GM12892 (cell line): ENCODE measurements around the gene ARHGEF4.

Source experiments
- DNase-seq: peaks from one replicate; pipeline ENCODE4 v3.0.0; 2011; ENCODE audit not compliant: insufficient read length
- FAIRE-seq: peaks from 2 replicates; lab custom pipeline; 2011; peaks lifted over from hg19 to GRCh38; lab: Jason Lieb, UNC
- POLR2A ChIP-seq: IDR thresholded peaks from 2 replicates; pipeline ENCODE4 v1.6.1; 2011; ENCODE audit warnings: low read depth, low read length, control low read depth
- POLR2AphosphoS5 ChIP-seq: IDR thresholded peaks from 2 replicates; pipeline ENCODE4 v1.6.1; 2011; ENCODE audit warnings: low read depth, low read length, control low read depth
- TAF1 ChIP-seq: IDR thresholded peaks from 2 replicates; pipeline ENCODE4 v1.6.1; 2011; ENCODE audit warnings: low read depth, mild to moderate bottlenecking, control low read depth, low read length, borderline replicate concordance

ARHGEF4 gene

GRCh38 chr2:130871843-130872740 lies 35.4 kb downstream of the ARHGEF4 start:
- DNase-seq (no peak), FAIRE-seq (no peak)
- no peak for TF ChIP-seq POLR2A
- TF ChIP-seq TAF1 = no peak
- no peak for TF ChIP-seq POLR2AphosphoS5

DNA sequence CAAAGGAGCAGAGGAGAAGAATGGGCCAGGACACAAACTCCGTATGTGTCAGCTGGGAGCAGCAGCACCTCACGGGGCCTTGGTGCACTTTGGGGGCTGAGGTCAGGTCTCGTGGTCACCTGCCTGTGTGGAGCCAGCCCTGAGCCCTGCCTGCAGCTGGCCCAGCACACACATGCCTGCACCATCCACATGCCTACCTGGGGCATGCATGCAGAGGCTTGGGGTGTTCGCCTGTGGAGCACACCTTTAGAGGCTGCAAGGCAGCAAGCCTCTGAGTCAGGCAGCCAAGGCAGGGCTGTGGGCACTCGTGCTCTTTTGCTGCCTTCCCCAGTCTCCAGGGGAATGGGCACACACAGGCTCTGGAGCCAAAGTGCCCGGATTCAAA lies 36.0 kb downstream of the ARHGEF4 start:
- TF ChIP-seq POLR2A = no peak
- TF ChIP-seq POLR2AphosphoS5 = no peak
- no peak for TF ChIP-seq TAF1
- DNase-seq (no peak), FAIRE-seq (no peak)

DNA sequence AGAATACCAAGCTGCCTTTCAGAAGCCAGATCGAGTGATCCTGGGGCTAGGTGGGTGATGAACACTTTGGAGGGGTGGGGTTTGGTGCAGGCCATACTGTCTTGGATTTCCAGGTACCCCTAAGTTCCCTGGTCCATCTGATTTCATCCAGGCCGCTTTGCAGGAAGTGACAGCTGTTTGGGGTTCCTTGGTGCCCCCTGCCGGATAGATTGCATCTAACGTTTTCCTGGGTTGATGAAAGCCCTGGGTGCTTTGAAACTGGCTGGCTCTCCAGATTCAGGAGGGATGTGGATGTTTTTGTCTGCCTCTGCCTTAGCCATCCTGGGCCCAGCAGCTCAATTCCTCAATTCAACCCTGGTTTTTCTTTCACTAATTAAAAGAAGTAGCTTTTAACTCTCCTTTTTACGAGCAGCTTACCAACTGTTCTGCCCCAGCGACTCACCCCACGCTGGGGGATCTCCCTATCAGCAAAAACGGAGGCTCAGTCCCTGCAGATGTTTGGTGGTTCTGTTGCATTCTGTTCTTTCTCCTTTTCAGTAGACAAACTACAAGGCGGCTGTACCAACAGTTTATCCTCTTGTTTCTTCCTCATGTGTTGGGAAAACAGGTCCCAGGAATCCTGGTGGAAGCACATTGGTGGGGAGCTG lies 37.1 kb downstream of the ARHGEF4 start:
- DNase-seq = peak; percentile 52
- FAIRE-seq = peak; percentile 83
- TF ChIP-seq POLR2A (no peak), POLR2AphosphoS5 (no peak), TAF1 (no peak)

DNA sequence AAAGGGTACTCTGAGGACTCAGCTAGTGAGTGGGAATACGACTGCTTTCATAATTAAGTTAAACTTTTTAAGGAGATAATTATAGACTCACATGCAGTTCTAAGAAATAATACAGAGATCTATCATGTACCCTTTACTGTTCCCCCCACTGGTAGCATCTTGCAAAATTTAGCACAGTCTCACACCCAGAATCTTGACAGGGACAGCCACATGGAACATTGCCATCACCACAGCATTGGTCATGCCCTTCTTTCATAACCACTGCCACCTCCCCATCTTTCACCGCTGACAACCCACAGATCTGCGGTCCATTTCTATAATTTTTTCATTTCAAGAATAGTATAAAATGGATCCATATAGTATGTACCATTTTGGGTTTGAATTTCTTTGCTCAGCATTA lies 37.8 kb downstream of the ARHGEF4 start:
- DNase-seq = no peak
- no peak for FAIRE-seq
- TF ChIP-seq TAF1 = no peak
- TF ChIP-seq POLR2A = no peak
- TF ChIP-seq POLR2AphosphoS5 = no peak

- FAIRE-seq (no peak), DNase-seq (no peak)
Measured at GRCh38 chr2:130875935-130876334, 39.2 kb downstream of the ARHGEF4 start.

DNA sequence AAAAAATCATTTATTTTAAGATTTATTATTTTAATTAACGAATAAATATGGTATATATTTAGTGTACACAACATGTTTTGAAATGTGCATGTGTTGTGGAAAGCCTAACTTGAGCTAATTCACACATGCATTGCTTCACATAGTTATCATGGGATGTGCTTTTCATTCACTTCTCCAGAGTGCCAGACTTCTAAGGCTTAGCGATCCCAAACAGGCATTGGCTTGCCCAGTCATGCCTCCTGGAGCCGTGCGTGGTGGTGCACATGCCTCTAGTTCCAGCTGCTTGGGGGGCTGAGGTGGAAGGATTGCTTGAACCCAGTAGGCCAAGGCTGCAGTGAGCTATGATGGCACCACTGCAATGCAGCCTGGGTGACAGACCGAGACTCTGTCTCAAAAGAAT lies 40.5 kb downstream of the ARHGEF4 start:
- FAIRE-seq (no peak), DNase-seq (no peak)
- TF ChIP-seq POLR2A (no peak), TAF1 (no peak), POLR2AphosphoS5 (no peak)

More at GRCh38 chr2:130875935-130876334, 39.2 kb downstream of the ARHGEF4 start:
- TF ChIP-seq TAF1 = no peak
- TF ChIP-seq POLR2A = no peak
- TF ChIP-seq POLR2AphosphoS5 = no peak

DNA sequence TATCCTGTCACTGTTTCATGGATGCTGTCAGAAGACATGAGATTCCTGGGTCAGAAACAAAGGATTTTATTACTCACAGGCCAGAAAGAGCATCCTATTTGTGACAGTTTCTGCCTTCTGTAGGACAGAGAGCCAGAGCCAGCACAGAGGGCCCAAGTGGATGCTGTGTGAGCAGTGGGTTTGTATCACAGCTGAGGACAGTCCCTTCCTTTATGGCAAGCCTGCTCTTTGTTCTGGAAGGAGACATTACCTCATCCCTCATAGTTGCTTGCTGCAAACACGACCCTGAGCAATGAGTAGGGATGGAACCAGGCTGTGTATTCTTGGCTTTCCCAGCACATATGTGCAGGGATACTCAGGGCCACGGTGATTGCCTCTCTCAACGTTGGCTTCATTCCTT lies 41.6 kb downstream of the ARHGEF4 start:
- no peak for FAIRE-seq
- DNase-seq = no peak
- TF ChIP-seq TAF1 (no peak), POLR2A (no peak), POLR2AphosphoS5 (no peak)

DNA sequence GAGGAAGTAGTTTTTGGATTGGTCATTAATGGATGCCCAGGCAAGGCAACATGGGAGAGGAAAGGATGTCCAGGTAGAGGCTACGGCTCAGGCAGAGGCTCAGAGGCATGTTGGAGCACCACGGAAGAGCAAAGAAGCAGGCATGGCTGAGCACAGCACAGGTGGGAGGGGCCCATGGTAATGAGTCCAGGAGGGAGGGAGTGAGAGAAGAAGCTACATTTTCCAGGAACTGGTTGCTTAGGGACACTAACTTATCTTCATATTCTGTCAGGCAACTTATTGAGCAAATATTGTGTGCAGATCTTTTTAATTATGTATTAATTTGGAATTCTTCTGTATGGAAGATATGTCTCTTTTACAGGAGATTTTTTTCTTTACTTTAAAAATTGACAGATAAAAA lies 42.2 kb downstream of the ARHGEF4 start:
- FAIRE-seq = no peak
- TF ChIP-seq POLR2A (no peak), POLR2AphosphoS5 (no peak), TAF1 (no peak)
- DNase-seq = no peak

DNA sequence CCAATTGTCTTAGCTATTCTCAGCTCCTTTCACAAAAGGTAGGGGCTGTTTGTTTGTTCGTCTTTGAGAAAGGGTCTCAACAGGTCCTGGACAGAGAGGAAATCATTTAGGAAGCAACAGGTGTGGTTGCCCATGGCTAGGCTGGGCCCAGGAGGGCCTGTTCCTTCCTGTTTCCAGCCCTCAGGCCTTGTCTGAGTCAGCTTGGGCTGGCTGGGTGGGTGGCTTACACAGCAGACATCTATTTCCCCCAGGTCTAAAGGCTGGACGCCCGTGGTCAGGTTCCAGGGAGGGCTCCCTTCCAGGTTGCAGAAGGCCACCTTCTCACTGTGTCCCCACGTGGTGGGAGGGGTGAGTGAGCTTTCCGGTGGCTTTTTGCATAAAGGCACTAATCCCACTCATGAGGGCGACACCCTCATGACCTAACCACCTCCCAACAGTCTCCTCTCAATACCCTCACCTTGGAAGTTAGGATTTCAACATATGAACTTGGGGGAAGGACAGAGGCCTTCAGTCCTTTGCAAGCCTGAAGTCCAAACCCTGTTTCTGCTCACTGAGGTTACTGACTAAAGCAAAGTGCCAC lies 45.5 kb downstream of the ARHGEF4 start:
- FAIRE-seq (no peak), DNase-seq (no peak)
- no peak for TF ChIP-seq POLR2AphosphoS5
- TF ChIP-seq TAF1 = no peak
- no peak for TF ChIP-seq POLR2A

DNA sequence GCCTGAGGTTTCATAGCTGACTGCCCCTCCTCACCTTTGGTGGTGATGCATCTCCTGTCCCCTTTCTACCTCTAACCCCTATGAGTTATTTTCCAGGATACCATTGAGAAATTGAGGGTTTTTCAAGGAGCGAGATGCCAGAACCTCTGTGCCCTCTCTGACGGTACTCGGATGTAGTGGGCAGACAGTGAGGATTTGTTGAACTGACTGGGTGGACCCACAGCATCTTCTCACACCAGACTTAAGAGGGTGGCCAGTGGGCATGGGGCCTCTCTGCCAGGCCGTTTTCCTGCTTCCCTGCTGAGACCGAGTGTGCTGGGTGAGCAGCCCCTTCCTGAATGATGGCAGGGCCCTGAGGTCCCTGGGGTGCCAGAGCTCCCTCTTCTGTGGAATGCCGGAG lies 46.3 kb downstream of the ARHGEF4 start:
- FAIRE-seq = no peak
- no peak for DNase-seq
- TF ChIP-seq POLR2AphosphoS5 (no peak), POLR2A (no peak), TAF1 (no peak)

DNA sequence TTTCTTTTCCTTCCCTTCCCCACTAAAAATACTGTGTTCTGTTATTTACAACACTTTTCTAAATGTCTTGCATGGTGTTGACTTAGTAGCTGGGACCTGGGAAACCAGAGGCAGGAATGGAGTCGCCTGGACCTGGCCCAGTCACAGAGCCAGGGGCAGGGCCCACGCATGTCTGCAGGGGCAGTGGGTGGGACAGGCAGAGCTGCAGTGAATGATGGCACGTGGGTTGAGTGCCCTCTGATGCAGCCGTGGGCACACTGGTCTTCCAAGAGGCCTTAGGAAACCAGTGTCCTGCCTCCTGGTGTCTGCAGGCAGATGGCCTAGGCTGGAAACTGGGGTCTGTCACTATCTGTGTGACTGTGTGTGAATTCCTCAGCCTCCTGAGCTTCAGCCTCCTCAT lies 46.8 kb downstream of the ARHGEF4 start:
- TF ChIP-seq POLR2AphosphoS5 (no peak), POLR2A (no peak), TAF1 (no peak)

More for the DNA sequence above, 46.8 kb downstream of the ARHGEF4 start:
- DNase-seq (no peak), FAIRE-seq (no peak)
